DMS 273 treated with DMSO at 0.1 percent for 48 hours (cell line): Measurements from ENCODE around the gene YIPF5.

Experiments used
- DNase-seq: peaks from one replicate; lab custom pipeline; 2025; lab: John Stamatoyannopoulos, UW

YIPF5 gene

GRCh38 chr5:144122641-144123040 lies 47.8 kb downstream of the YIPF5 start:
- no peak for DNase-seq

- no peak for DNase-seq
Measured at GRCh38 chr5:144122081-144122480, 48.4 kb downstream of the YIPF5 start.

- no peak for DNase-seq
Measured at GRCh38 chr5:144121577-144121976, 48.9 kb downstream of the YIPF5 start.

- DNase-seq = no peak
Measured at GRCh38 chr5:144120661-144121180, 49.7 kb downstream of the YIPF5 start.

- no peak for DNase-seq
Measured at GRCh38 chr5:144117412-144117811, 53.0 kb downstream of the YIPF5 start.

- no peak for DNase-seq
Measured at GRCh38 chr5:144114571-144114970, 55.9 kb downstream of the YIPF5 start.
